ENCODE data around the gene CHSY3.

Gene CHSY3

DNA sequence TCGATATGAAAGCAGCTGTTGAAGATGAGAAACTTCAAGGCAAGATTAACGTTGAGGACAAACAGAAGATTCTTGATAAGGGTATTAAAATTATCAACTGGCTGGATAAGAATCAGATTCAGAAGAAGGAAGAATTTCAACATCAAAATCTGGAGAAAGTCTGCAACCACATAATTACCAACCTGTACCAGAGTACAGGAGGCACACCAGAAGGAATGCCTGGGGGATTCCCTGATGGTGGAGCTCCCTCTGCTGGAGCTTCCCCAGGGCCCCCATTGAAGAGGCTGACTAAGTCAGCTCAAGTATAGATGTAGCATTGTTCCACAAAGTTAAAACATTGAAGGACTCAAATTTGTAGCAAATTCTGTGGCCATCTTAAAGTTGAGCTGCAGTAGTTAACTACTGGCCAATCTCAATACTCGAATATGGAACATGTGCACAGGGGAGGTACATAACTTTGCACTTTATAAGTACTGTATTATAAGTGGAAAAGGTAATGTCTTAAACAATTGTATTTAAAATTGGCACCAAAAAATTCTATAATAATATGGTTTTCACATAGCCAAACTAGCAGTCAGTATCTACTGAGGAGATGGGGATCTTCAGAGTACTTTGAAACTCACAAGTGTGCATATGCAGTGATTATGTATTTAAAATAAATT lies 237.5 kb downstream of the CHSY3 start:
- TF ChIP-seq POLR2A (IDR thresholded peaks at IDR 0.05; ENCODE audit: low read length) (no peak), GATA1 (IDR thresholded peaks at IDR 0.05; ENCODE audit: low read depth, low read length) (no peak)
- peak; percentile 1 to 10 for DNase-seq

DNA sequence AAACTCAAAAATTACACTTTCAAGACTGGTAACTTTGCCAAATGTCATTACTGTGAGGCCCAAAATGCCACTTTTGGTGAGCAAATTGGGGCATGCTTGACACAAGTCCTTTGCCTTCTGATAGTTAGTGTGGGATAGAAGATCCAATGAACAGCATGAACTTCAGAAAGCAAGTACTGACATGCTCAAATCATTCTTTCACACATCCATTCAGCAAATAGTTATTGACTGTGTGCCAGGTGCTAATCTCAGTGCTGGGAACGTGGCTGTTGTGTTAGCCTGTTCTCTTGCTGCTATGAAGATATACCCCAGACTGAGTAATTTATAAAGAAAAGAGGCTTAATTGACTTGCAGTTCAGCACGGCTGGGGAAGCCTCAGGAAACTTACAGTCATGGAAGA lies 247.0 kb downstream of the CHSY3 start:
- no peak for DNase-seq
- TF ChIP-seq GATA1 (IDR thresholded peaks at IDR 0.05; ENCODE audit: low read depth, low read length) (no peak), POLR2A (IDR thresholded peaks at IDR 0.05; ENCODE audit: low read length) (no peak)

DNA sequence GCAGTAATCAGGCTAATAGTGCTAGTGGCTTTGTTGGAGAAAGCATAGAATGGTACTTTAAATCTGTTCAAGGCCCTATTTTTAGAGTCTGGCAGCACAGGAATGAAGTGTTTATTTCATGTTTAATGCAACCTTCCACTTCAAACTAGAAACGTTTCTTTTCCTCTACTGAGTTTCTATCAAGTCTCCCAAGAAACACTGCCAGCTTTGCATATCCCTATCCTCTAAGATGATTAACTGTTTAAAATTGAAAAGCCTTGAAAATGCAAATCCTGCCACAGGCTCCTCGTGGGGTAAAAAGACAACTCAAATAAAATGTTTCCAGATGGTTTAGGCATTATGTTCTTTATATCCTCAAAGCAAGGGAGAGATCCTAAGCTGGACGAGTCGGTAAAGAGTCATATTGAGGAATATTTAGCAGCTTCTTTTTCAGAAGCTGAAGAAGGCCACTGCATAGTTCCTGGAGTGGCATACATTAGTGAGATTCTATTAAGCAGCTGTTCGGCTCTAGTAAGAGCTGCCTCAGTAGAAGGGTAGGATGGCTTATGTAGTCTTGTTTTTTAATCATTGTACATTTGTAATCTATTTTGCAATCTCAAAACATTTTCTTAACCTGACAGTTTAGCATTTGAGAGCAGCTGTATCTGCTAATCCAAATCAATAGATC lies 251.2 kb downstream of the CHSY3 start:
- no peak for TF ChIP-seq GATA1 (IDR thresholded peaks at IDR 0.05; ENCODE audit: low read depth, low read length)
- TF ChIP-seq POLR2A (IDR thresholded peaks at IDR 0.05; ENCODE audit: low read length) = no peak
- DNase-seq = no peak

DNA sequence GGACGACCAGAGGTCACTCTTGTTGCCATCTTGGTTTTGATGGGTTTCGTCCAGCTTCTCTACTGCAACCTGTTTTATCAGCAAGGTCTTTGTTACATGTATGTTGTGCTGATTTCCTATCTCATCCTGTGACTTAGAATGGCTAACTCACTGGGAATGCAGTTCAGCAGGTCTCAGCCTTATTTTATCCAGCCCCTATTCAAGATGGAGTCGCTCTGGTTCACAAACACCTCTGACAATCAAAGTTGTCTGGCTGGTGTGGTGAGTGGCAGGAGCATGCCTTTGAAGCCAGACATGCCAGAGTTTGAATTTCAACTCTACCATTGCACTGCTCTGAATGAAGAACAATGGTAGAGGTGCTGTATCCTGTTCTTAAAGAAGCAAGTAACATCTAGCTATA lies 253.8 kb downstream of the CHSY3 start:
- DNase-seq = no peak
- TF ChIP-seq POLR2A (IDR thresholded peaks at IDR 0.05; ENCODE audit: low read length) = no peak

DNA sequence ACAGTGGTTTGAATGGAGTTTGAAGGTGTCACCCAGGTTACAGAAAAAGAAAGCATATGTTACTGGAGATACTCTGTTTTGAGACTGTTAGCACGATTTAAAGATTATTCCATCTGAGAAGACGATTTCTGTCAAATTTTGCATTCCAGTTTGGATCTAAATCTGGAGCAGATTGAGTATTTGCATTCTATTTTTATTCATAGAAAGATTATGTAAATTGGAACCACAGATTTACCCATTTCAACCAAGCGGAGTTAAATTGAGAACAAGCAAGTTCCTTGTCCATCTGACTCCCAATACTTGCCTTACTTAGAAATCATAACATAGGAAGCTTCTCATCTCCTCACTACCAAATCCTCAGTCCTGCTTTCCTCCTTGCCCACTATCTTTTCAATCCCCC lies 255.7 kb downstream of the CHSY3 start:
- no peak for DNase-seq
- TF ChIP-seq POLR2A (IDR thresholded peaks at IDR 0.05; ENCODE audit: low read length) (no peak), GATA1 (IDR thresholded peaks at IDR 0.05; ENCODE audit: low read depth, low read length) (no peak)

DNA sequence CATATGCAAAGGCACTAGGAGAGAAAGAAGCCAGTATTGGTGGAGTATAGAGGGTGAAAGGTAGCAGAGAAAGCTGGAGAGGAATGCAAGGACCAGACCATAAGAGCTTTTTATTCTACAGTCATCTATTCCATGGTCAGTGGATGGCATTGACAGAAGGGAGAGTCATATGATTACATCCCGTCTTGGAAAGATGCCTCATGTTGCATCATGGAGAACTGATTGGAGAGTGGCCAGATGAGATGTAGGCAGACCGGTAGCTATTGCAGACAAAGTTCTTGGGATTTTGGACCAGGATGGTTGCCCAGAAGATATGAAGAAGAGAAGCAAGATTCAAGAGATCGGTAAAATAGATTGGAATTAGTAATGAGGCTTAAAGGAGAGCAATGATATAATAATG lies 260.7 kb downstream of the CHSY3 start:
- no peak for TF ChIP-seq GATA1 (IDR thresholded peaks at IDR 0.05; ENCODE audit: low read depth, low read length)
- no peak for TF ChIP-seq POLR2A (IDR thresholded peaks at IDR 0.05; ENCODE audit: low read length)
- DNase-seq = no peak

DNA sequence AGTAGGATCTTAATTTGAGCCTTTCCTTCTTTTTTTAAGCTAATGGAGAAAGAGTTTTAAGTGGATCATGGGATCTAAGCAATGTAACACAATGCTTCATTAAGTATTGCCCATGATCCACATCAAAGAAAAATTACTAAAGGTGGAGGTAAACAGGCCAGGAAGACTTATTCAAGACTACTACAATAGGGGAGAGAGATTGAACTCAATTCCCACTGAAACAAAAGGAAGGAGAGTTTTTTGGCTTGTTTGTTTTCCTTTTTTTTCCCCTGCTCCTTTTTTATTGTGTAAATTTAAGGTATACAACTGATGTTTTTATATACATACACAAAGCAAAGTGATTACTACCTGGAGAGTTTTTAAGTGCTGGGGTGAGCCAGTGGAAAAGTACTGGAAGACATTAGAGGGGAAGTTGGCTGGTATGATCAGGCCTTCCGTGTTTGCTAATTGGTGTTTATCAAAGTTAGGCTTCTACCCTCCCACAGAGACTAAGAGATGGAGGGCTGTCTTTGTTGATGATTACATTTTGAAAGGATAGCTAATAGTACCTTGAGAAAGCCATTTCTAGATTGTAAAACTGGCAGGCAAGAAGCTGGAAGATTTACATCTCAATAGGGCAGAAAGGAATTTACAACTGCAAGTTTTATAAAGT lies 262.7 kb downstream of the CHSY3 start:
- TF ChIP-seq POLR2A (IDR thresholded peaks at IDR 0.05; ENCODE audit: low read length) (no peak), GATA1 (IDR thresholded peaks at IDR 0.05; ENCODE audit: low read depth, low read length) (no peak)
- no peak for DNase-seq

DNA sequence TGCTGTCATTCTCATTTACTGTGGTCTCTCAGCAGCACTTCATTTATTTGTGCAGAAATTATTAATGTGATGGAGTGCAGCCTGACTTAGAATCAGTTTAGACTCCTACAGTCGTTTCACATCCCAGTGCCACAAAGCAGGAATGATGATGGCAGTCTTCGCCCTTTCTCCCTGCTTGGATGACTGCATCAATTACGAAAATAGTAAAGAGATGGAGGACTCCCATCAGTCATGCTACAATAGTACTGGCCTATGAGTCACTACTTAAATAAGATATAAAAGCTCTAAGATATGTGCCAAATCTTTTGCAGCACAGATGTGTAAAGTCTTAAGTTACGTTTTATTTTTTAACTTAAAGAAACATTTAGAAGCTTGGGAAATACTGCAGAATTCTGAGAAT lies 263.9 kb downstream of the CHSY3 start:
- TF ChIP-seq POLR2A (IDR thresholded peaks at IDR 0.05; ENCODE audit: low read length) (no peak), GATA1 (IDR thresholded peaks at IDR 0.05; ENCODE audit: low read depth, low read length) (no peak)
- DNase-seq = no peak

DNA sequence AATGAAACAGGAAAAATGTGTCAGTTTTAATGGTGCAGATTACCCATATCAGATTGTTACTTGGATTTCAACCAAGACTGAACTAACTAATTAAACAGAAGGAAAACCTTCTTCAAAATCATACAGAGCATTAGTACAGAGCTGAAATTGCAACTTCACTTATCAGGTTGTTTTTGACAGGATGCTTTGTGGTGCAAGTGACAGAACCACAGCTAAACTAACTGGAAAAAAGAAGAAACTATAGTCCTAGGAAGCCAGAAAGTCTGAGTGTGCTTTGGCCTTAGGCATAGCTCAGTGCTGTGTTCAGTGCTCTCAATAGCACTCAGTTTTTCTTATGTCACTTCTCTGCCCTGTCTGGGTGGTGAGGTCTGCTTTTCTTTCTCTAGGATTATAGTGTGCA lies 267.4 kb downstream of the CHSY3 start:
- TF ChIP-seq POLR2A (IDR thresholded peaks at IDR 0.05; ENCODE audit: low read length) (no peak), GATA1 (IDR thresholded peaks at IDR 0.05; ENCODE audit: low read depth, low read length) (no peak)
- DNase-seq = no peak

DNA sequence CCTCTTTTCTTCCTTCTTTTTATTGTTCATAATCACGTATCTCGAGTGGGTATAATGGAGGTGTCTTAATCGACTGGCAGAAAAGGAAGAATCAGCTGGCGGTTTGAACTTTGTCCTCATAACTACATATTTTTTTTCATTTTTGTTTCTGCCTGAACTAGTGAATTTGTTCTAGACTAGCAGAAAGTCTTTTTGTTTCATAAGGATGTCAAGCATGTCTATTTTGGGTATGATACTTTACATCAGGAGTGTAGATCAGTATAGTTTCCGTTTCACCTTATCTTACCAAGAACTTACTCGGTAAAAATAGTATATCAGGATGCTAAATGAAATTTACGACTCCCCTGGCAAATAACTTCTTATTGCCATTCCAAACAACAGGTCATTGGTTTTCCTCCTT lies 278.9 kb downstream of the CHSY3 start:
- no peak for TF ChIP-seq GATA1 (IDR thresholded peaks at IDR 0.05; ENCODE audit: low read depth, low read length)
- TF ChIP-seq POLR2A (IDR thresholded peaks at IDR 0.05; ENCODE audit: low read length) = no peak
- no peak for DNase-seq

DNA sequence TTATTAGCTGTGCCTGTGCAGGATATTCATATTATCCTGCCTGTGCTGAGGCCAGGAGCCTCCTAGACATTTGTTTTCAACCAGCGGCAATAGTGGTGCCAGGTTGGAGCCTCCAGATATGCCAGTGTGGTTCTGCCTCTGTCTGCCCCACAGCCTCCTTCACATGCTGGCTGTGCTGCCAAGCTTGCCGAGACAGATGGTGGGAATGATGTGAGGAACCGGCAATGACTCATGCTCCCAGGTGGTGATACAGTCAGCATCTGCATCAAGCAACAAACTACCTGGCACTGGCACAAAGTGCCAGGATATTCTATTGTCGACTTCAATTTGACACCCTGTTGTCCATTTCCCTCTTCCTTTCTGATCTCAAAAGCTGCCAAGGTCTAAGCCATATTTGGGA lies 285.7 kb downstream of the CHSY3 start:
- no peak for TF ChIP-seq POLR2A (IDR thresholded peaks at IDR 0.05; ENCODE audit: low read length)
- no peak for TF ChIP-seq GATA1 (IDR thresholded peaks at IDR 0.05; ENCODE audit: low read depth, low read length)
- no peak for DNase-seq

DNA sequence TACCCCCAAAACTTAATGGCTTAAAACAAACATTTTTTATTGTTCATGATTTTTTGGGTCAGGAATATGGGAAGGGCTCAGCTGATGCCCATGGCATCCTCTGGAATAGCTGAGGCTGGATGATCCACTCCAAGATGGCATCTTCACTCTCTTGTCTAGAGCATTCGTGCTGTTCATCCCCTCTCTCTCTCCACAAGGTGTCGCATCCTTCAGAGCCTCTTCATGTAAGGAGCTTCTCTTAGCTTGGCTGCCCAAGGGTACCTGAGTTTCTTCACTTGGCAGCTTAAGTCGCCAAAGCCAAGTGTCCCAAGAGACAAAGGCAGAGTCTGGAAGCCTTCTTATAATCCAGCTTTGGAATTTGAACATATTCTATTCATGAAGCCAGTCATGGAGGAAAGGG lies 294.7 kb downstream of the CHSY3 start:
- peak in 1 of 2 experiments; percentile 4 for DNase-seq
- TF ChIP-seq GATA1 (IDR thresholded peaks at IDR 0.05; ENCODE audit: low read depth, low read length) (no peak), POLR2A (IDR thresholded peaks at IDR 0.05; ENCODE audit: low read length) (no peak)

DNA sequence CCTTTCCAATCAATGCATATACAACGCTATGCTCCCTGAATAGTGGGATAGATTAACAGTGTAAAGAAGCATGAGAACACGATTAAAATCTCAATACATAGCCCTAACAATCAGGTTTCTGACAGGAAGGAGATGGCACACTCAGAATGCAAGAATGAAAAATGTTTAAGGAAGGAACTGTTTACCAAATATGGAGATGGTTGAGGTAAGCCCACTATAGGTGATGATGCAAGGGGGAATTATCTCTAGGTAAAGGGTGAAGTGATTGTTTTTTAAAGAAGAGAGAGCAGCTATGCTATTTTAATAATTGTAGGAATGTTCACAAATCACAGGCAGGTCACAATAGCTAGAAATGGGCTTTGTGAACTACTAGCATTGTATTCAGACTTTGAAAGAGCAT lies 302.4 kb downstream of the CHSY3 start:
- TF ChIP-seq GATA1 (IDR thresholded peaks at IDR 0.05; ENCODE audit: low read depth, low read length) = no peak
- TF ChIP-seq POLR2A (IDR thresholded peaks at IDR 0.05; ENCODE audit: low read length) = no peak
- DNase-seq = no peak

DNA sequence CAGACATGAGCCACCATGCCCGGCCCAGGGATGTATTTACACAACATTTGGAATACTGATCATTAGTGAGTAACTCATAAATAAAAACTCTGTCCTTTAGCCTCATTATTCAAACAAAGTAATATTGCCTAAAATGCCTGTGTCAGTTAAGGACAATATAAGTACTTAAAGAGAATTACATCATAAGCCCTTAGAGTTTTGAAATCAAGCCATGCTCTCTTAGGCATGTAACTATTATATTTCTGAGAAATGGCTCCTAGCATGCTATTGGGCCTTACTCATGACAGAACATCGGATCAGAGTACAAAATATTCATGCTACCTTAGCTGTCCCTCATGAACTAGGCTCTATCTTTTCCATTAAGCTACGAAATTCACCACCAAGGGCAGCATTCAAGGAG lies 309.3 kb downstream of the CHSY3 start:
- no peak for DNase-seq
- TF ChIP-seq POLR2A (IDR thresholded peaks at IDR 0.05; ENCODE audit: low read length) = no peak
- TF ChIP-seq GATA1 (IDR thresholded peaks at IDR 0.05; ENCODE audit: low read depth, low read length) = no peak

DNA sequence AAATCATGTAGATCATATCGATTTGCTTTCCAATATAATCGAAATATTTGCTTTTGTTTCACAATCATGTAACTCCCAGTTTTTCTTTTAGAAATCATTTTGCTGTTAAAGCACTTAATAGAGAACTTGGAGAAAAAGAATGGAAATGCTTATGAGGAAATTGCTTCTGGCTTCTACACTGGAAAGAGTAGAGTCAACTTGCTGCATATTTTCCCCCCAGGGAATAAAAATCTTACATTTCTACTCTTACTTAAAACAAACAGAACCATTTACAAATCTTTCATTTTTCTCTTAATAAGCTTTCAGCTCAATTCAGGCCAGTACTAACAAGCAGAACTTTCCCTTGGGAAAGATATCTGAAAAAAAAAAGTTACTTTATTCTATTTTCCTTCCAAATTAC lies 312.0 kb downstream of the CHSY3 start:
- DNase-seq = no peak
- TF ChIP-seq GATA1 (IDR thresholded peaks at IDR 0.05; ENCODE audit: low read depth, low read length) (no peak), POLR2A (IDR thresholded peaks at IDR 0.05; ENCODE audit: low read length) (no peak)
